Measurements from ENCODE around the gene CADM1. TPM values are rescaled to one million over a fixed set of nuclear protein-coding genes. Genes with fewer than 3 reads are reported as not detected.

The CADM1 gene
- total and polyA plus RNA-seq, 11 donors: 11.4 to 80.2 (median 40.6) TPM

- WGBS, 4 donors: 55 to 60% (median 56%) methylated on average over 4 of the region's 4 CpGs
- intact Hi-C loops (cut with DNase I): no loop called here
Observed at GRCh38 chr11:115409116-115409670, 95.0 kb downstream of the CADM1 start.

GRCh38 chr11:115408036-115408921 lies 95.9 kb downstream of the CADM1 start:
- no peak for DNase-seq
- Histone ChIP-seq H3K4me1 (peaks cover 0 to 26% (median 0%) of the 10 kb centered on the region in 12 donors), H3K9me3 (no peaks in the 10 kb centered on the region), H3K27ac (peak overlapping the region in 1 of 12 donors; percentile 14), H3K36me3 (no peaks in the 10 kb centered on the region), H3K4me3 (no peak overlapping the region), H3K27me3 (no peaks in the 10 kb centered on the region)
- intact Hi-C loops (cut with DNase I): no loop called here
- WGBS, 4 donors: 50 to 62% (median 53%) methylated on average over 3 of the region's 3 CpGs
- TF ChIP-seq POLR2A (IDR thresholded peaks at IDR 0.05) (no peak), CTCF (IDR thresholded peaks at IDR 0.05) (peak in 1 of 12 donors; percentile 8)
- ATAC-seq: peak in 2 of 4 donors; percentile 38 to 58

More at GRCh38 chr11:115409116-115409670, 95.0 kb downstream of the CADM1 start:
- DNase-seq (no peak), ATAC-seq (no peak)
- Histone ChIP-seq H3K4me3 (no peak overlapping the region), H3K36me3 (no peaks in the 10 kb centered on the region), H3K27me3 (no peaks in the 10 kb centered on the region), H3K27ac (no peak overlapping the region), H3K9me3 (no peaks in the 10 kb centered on the region), H3K4me1 (peaks cover 0 to 26% (median 0%) of the 10 kb centered on the region in 12 donors)
- TF ChIP-seq CTCF (IDR thresholded peaks at IDR 0.05): no peak
- no peak for TF ChIP-seq POLR2A (IDR thresholded peaks at IDR 0.05)

DNA sequence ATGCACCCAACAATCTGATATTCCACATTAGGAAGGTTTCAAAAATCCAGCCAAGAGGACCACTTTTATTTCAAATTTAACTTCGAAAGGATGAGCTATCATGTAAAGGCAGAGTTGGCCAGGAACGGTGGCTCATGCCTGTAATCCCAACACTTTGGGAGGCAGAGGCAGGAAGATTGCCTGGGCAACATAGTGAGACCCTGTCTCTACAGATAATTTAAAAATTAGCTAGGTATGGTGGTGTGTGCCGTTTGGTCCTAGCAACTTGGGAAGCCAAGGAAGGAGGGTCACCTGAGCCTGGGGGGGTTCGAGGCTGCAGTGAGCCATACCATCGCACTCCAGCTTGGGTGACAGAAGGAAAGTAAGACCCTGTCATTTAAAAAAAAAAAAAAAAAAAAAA lies 96.7 kb downstream of the CADM1 start:
- TF ChIP-seq POLR2A (IDR thresholded peaks at IDR 0.05): no peak
- TF ChIP-seq CTCF (IDR thresholded peaks at IDR 0.05): no peak
- ATAC-seq: no peak

GRCh38 chr11:115406404-115406803 lies 97.8 kb downstream of the CADM1 start:
- intact Hi-C loops (cut with DNase I): no loop called here
- ATAC-seq: no peak
- Histone ChIP-seq H3K4me1 (peaks cover 0 to 26% (median 0%) of the 10 kb centered on the region in 12 donors), H3K36me3 (no peaks in the 10 kb centered on the region), H3K4me3 (no peak overlapping the region), H3K27ac (no peak overlapping the region), H3K27me3 (no peaks in the 10 kb centered on the region), H3K9me3 (no peaks in the 10 kb centered on the region)
- DNase-seq: no peak
- TF ChIP-seq POLR2A (IDR thresholded peaks at IDR 0.05) (no peak), CTCF (IDR thresholded peaks at IDR 0.05) (no peak)
- WGBS, 4 donors: 96 to 99% (median 97%) methylated on average over 4 of the region's 4 CpGs

More for the DNA sequence above, 96.7 kb downstream of the CADM1 start:
- DNase-seq: no peak
- Histone ChIP-seq H3K27ac (no peak overlapping the region), H3K4me3 (no peak overlapping the region), H3K9me3 (no peaks in the 10 kb centered on the region), H3K4me1 (peaks cover 0 to 26% (median 0%) of the 10 kb centered on the region in 12 donors), H3K36me3 (no peaks in the 10 kb centered on the region), H3K27me3 (no peaks in the 10 kb centered on the region)
- intact Hi-C loops (cut with DNase I): no loop called here
- 91 to 95% (median 92%) methylated on average over 5 of the region's 5 CpGs for WGBS, 4 donors

Measured in heart left ventricle (tissue), 16 donors.